ENCODE results near the gene TAF4. TPM values are rescaled to one million over a fixed set of nuclear protein-coding genes. Genes with fewer than 3 reads are reported as not detected.
"Not testable (repeated sequence)": the region's sequence is repeated elsewhere in the genome, so short reads cannot be mapped to it uniquely, and the experiment has no call there.

The TAF4 gene
- total RNA-seq, 1 donor from 2014 or later = 3.1 TPM

GRCh38 chr20:61949363-61949713 lies 116.3 kb downstream of the TAF4 start:
- DNase-seq (ENCODE audit: low read depth, low spot score) = no peak

DNA sequence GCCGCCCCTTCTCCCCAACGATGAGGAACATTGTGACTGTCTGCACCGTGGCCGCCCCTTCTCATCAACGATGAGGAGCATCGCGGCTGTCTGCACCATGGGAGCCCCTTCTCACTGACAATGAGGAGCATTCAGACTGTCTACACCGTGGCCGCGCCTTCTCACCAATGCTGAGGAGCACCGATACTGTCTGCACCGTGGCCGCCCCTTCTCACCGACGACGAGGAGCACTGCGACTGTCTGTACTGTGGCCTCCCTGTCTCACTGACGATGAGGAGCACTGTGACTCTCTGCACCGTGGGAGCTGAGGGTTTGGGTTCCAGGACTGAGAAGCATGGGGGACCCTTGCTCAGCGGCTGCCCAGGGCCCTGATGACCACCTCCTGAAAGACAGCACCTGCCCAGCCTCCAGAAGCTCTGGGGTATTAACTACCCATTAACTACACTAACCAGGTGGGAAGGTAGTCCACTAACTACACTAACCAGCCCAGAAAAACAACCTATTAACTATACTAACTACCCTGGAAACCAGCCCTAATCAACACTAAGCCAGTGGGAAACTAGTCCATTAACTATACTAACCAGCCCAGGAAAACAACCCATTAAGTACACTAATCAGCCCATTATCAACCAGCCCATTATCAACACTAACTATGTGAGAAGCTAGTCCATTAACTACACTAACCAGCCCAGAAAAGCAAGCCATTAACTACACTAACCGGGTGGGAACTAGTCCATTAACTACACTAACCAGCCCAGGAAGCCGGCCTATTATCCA lies 116.9 kb downstream of the TAF4 start:
- no peak for DNase-seq (ENCODE audit: low read depth, low spot score)

DNA sequence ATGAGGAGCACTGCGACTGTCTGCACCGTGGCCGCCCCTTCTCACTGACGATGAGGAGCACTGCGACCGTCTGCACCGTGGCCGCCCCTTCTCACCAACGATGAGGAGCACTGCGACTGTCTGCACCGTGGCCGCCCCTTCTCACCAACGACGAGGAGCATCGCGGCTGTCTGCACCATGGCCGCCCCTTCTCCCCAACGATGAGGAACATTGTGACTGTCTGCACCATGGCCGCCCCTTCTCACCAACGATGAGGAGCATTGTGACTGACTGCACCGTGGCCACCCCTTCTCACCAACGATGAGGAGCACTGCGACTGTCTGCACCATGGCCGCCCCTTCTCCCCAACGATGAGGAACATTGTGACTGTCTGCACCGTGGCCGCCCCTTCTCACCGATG lies 117.6 kb downstream of the TAF4 start:
- not testable (repeated sequence) for DNase-seq (ENCODE audit: low read depth, low spot score)

GRCh38 chr20:61945495-61945894 lies 120.2 kb downstream of the TAF4 start:
- DNase-seq (ENCODE audit: low read depth, low spot score) = not testable (repeated sequence)

DNA sequence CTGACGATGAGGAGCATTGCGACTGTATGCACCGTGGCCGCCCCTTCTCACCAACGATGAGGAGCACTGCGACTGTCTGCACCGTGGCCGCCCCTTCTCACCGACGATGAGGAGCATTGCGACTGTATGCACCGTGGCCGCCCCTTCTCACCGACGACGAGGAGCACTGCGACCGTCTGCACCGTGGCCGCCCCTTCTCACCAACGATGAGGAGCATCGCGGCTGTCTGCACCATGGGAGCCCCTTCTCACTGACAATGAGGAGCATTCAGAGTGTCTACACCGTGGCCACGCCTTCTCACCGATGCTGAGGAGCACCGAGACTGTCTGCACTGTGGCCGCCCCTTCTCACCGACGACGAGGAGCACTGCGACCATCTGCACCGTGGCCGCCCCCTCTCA lies 120.7 kb downstream of the TAF4 start:
- DNase-seq (ENCODE audit: low read depth, low spot score) = not testable (repeated sequence)

DNA sequence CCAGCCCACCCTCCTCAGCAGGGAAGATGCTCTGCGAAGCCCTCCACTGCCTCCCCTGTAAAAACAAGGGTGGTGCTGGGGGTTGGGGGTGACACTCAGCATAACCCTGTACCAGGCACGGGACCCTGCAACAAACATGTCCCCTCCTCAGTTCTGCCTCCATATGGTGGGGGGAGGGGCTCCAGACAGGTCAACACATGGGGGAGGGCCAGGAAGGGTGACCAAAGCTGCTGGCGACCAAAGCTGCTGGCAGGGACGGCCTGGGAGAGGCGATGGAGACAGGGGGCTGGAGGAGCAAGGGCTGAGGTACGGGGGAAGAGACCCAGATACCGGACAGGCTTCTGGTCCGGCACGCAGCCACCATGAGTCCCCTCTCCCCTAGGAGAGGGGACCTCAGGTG lies 123.2 kb downstream of the TAF4 start:
- DNase-seq (ENCODE audit: low read depth, low spot score) = no peak

DNA sequence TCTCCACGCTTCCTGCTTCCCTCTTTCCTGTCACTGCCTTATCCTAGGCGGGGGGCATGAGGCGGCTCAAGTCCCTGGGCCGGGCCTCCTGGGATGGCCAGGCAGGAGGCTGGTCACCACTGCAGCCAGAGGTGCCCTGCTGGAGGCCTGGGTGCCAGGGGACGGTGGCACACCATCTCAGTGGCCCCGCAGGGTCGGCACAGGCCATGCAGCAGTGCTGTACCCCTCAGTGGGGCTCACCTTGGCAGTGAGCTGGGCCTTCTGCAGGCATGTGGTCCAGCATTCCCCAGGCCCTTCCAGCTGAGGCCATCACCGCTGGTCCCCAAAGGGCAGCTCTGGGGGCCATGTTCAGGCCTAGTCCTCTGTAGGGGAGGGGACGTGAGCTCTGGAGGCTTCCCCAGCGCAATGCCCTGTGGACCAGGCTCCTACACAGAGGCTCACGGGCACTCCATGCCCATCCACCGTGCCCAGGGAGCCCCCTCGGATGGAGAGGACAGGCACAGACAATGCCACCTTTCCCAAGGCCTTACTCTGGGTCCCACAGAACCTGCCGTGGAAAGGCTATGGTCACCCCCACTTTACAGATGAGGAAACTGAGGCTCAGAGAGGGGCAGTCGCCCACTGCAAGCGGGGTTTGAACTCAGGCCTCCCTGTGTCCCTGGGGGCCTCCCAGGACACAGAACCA lies 123.8 kb downstream of the TAF4 start:
- no peak for DNase-seq (ENCODE audit: low read depth, low spot score)

GRCh38 chr20:61940976-61941720 lies 124.5 kb downstream of the TAF4 start:
- DNase-seq (ENCODE audit: low read depth, low spot score) = no peak

GRCh38 chr20:61940491-61940890 lies 125.2 kb downstream of the TAF4 start:
- no peak for DNase-seq (ENCODE audit: low read depth, low spot score)

DNA sequence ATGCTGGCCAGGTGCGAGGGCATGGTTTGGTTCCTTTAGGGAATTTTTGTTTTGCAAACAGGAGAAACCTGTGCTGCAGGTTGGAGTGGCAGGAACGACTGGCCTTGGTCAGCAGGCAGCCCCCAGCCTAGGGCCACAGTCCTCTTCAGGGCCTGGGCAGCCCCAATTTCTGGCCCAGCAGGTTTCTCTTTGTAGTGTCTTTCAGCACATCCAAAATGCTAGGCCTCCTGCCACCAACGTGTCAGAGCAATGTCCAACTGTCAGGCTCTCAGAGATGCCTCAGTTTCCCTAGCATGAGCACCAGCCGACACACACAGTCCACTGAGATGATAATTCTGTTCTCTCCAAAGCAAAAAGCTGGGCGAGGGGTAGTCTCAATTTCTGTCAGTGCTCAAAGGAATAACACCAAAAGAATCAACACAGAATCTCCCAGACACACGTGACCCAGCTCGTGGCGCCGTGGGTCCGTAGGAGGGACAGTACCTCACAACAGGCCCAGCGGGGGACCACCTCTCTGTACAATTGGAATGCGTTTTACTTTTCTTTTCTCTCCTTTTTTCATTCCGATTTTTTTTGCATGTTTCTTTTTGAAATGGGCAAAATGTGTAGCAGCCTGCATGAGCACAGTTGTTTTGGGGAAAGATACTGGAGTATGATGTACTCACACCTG lies 125.9 kb downstream of the TAF4 start:
- no peak for DNase-seq (ENCODE audit: low read depth, low spot score)

GRCh38 chr20:61938839-61939690 lies 126.6 kb downstream of the TAF4 start:
- no peak for DNase-seq (ENCODE audit: low read depth, low spot score)

DNA sequence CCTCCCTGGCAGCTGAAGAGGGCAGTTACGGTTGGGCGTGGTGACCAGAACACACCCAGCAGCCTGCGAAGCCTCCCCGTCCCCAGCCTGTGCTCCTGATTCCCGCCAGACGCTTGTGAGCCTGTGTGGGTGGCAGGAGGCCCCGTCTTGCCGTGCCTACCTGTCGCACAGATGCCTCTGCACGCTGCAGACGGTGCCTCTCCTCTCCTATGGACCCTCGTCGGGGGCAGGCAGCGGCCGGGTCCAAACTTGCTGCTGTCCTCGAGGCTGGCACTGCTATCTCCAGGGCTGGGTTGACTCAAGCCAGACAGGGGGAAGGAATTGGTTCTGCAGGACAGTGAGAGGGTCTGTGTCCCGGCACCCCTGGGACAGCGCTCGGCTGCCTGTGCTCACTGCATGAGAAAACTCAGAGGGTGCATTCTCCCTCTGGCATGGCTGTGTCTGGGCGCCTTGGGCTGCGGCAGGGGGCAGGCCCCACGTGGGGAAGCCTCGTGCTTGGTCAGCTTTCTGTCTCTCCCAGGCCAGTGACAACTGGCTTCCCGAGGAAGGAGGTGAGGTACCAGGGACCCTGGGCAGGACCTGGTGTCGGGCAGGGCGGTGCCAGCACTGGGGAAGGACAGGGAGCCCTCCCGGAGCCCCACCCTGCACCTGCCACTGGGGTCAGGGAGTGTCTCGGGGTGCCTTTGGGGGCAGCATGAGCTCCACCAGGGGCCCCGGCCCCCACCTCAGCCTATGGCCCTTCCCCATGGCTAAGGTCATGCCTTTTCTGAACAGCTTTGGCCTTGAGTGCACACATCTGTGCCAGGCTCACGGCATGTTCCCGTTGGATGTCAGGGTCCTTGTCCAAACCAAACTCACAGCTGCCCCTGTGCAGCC lies 127.5 kb downstream of the TAF4 start:
- DNase-seq (ENCODE audit: low read depth, low spot score) = no peak

DNA sequence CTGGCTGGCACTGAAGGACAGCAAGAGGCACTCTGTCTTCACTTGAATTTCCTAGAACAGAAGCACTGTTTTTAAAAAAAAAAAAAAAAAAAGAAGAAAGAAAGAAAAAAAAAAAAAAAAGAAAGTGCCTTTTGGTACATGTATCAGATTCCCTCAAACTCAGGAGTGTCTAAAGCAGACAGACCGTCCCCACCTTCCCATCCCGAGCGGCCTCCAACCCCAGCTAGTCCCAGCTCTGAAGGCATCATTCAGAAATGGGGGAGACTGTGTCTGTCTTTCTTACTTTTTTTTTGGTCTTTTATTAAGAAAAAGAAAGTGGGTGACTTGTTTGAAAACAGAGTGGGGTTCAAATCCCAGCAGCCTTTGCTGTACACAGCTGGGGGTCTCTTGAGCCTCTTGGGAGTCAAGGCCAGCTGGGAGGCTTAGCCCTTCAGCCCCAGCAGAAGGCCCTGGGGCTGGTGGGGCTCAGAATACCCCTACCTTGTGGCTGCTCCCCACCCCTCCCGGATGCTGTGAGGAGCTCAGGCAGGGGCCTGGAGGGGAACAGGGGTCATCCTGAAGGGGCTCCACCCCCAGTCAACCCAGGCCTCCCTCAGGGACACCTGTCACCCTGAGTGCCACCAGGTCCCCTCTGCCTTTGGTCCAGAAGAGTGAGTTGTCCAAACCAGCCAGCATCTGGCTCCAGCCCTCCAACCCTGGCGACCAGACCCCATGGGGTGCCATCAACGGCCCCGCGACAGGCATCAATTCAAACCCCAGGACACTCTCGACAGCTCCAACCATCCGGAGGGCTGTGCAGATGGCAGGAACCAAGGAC lies 128.3 kb downstream of the TAF4 start:
- DNase-seq (ENCODE audit: low read depth, low spot score) = no peak

DNA sequence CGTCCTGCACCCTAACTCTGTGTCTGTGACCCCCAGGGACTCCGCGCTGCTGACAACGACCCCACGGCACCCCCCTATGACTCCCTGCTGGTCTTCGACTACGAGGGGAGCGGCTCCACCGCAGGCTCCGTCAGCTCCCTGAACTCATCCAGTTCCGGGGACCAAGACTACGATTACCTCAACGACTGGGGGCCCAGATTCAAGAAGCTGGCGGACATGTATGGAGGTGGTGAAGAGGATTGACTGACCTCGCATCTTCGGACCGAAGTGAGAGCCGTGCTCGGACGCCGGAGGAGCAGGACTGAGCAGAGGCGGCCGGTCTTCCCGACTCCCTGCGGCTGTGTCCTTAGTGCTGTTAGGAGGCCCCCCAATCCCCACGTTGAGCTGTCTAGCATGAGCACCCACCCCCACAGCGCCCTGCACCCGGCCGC lies 129.0 kb downstream of the TAF4 start:
- DNase-seq (ENCODE audit: low read depth, low spot score) = no peak

DNA sequence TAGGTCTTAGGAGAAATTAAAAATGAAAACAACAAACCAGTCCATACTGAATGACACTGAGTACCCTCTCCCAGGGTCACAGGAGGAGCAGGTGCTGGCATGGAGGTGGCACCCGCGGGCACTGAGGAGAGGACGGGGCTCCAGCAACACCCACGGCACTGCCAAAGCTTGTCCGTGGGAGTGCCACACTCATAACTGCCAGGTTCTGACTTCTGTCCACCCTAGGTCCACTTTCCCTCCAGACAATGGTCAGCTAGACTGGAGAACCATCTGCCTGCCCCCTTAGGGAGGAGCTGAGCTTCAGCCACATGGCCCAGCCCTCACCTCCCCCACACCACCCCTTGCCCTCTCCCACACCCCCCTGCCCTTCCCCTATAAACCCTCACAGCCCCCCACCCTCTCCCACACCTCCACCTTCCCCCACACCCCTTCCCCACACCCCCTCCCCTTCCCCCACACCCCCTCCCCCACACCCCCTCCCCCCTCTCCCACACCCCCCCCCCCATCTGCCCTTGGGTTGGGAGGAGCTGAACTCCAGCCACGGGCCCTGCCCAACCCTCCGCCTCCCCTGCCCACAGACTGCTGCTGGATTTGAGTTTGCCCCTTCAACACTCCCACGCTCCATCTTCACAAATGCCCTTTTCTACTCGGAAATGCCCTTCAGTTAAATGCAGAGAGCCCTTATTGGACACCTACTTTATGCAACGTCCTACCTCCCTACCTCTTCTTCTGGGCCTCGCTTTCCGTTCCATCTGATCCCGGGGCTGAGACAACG lies 129.6 kb downstream of the TAF4 start:
- DNase-seq (ENCODE audit: low read depth, low spot score) = no peak

GRCh38 chr20:61934716-61935530 lies 130.8 kb downstream of the TAF4 start:
- no peak for DNase-seq (ENCODE audit: low read depth, low spot score)

- DNase-seq (ENCODE audit: low read depth, low spot score) = no peak
Measured at GRCh38 chr20:61933951-61934715, 131.5 kb downstream of the TAF4 start.
